ENCODE measurements around the gene GIPC2.

- TF ChIP-seq CTCF (IDR thresholded peaks at IDR 0.05) = no peak
- no peak for TF ChIP-seq POLR2A (IDR thresholded peaks at IDR 0.05)
Measured at GRCh38 chr1:78079580-78079979, 33.8 kb downstream of the GIPC2 start.

Measured in lower leg skin (tissue), 3 donors.